ENCODE data around the gene WIZ. TPM values are rescaled to one million over a fixed set of nuclear protein-coding genes. Genes with fewer than 3 reads are reported as not detected.
"Not testable (repeated sequence)": the region's sequence is repeated elsewhere in the genome, so short reads cannot be mapped to it uniquely, and the experiment has no call there.

The WIZ gene
- total RNA-seq, 1 donor from 2014 or later: 2.4 TPM

GRCh38 chr19:15475169-15475568 is 25.4 kb upstream of the WIZ start:
- no peak for TF ChIP-seq CTCF (IDR thresholded peaks at IDR 0.05; ENCODE audit: insufficient read depth, low read length, severe bottlenecking)
- FAIRE-seq (no peak), DNase-seq (ENCODE audit: low read depth) (no peak)
- Histone ChIP-seq H3K27me3 (ENCODE audit: control insufficient read depth, insufficient read depth, low read length) (no peaks in the 10 kb centered on the region), H3K36me3 (ENCODE audit: control insufficient read depth, insufficient read depth, low read length) (no peaks in the 10 kb centered on the region), H3K4me3 (ENCODE audit: low read depth, low read length) (no peak overlapping the region)

GRCh38 chr19:15473821-15474220 is 24.1 kb upstream of the WIZ start:
- DNase-seq (ENCODE audit: low read depth); H3K36me3 ChIP-seq (ENCODE audit: control insufficient read depth, insufficient read depth, low read length); H3K4me3 ChIP-seq (ENCODE audit: low read depth, low read length); FAIRE-seq: not testable (repeated sequence)
- H3K27me3 ChIP-seq (ENCODE audit: control insufficient read depth, insufficient read depth, low read length): peaks cover 12% of the 10 kb centered on the region

GRCh38 chr19:15471639-15472101 is 21.9 kb upstream of the WIZ start:
- H3K36me3 ChIP-seq (ENCODE audit: control insufficient read depth, insufficient read depth, low read length): no peaks in the 10 kb centered on the region
- TF ChIP-seq CTCF (IDR thresholded peaks at IDR 0.05; ENCODE audit: insufficient read depth, low read length, severe bottlenecking): no peak
- no peak for FAIRE-seq
- H3K27me3 ChIP-seq (ENCODE audit: control insufficient read depth, insufficient read depth, low read length): peaks cover 12% of the 10 kb centered on the region
- DNase-seq (ENCODE audit: low read depth): no peak
- no peak overlapping the region for H3K4me3 ChIP-seq (ENCODE audit: low read depth, low read length)

- Histone ChIP-seq H3K36me3 (ENCODE audit: control insufficient read depth, insufficient read depth, low read length) (no peaks in the 10 kb centered on the region), H3K4me3 (ENCODE audit: low read depth, low read length) (peak overlapping the region; percentile 3), H3K27me3 (ENCODE audit: control insufficient read depth, insufficient read depth, low read length) (peaks cover 12% of the 10 kb centered on the region)
- no peak for DNase-seq (ENCODE audit: low read depth)
- TF ChIP-seq CTCF (IDR thresholded peaks at IDR 0.05; ENCODE audit: insufficient read depth, low read length, severe bottlenecking): no peak
- FAIRE-seq: no peak
Observed at GRCh38 chr19:15469513-15470297, 19.9 kb upstream of the WIZ start.

- Histone ChIP-seq H3K4me3 (ENCODE audit: low read depth, low read length) (no peak overlapping the region), H3K27me3 (ENCODE audit: control insufficient read depth, insufficient read depth, low read length) (peaks cover 12% of the 10 kb centered on the region), H3K36me3 (ENCODE audit: control insufficient read depth, insufficient read depth, low read length) (no peaks in the 10 kb centered on the region)
- no peak for DNase-seq (ENCODE audit: low read depth)
- no peak for TF ChIP-seq CTCF (IDR thresholded peaks at IDR 0.05; ENCODE audit: insufficient read depth, low read length, severe bottlenecking)
- FAIRE-seq: no peak
Observed at GRCh38 chr19:15468675-15469512, 19.1 kb upstream of the WIZ start.

- FAIRE-seq: no peak
- no peaks in the 10 kb centered on the region for H3K36me3 ChIP-seq (ENCODE audit: control insufficient read depth, insufficient read depth, low read length)
Observed at GRCh38 chr19:15467734-15468214, 18.0 kb upstream of the WIZ start.

More at GRCh38 chr19:15467734-15468214, 18.0 kb upstream of the WIZ start:
- Histone ChIP-seq H3K27me3 (ENCODE audit: control insufficient read depth, insufficient read depth, low read length) (peaks cover 12% of the 10 kb centered on the region), H3K4me3 (ENCODE audit: low read depth, low read length) (no peak overlapping the region)
- no peak for TF ChIP-seq CTCF (IDR thresholded peaks at IDR 0.05; ENCODE audit: insufficient read depth, low read length, severe bottlenecking)
- no peak for DNase-seq (ENCODE audit: low read depth)

Data from bronchial epithelial cell (primary cell).